Gastroesophageal sphincter (tissue), 3 donors: ENCODE results near the gene SLC35F3.

ENCODE experiments used
- POLR2A ChIP-seq, 2 donors: fragments of 450-650 bp; IDR thresholded peaks; one replicate each; pipeline ENCODE4 v1.6.1; 2017; ENCODE audit warnings: antibody characterized with exemption in 2 of 2, mild to moderate bottlenecking in 2 of 2, moderate library complexity in 1 of 2
- POLR2AphosphoS5 ChIP-seq: sonication (generic); formaldehyde crosslinking; IDR thresholded peaks from one replicate; pipeline ENCODE4 v1.6.1; 2017; ENCODE audit warnings: antibody characterized with exemption
- TF ChIP-seq, protein P1 (sequence below), 4 experiments: fragments of 200-600 bp in 2 of 4; fragments of 450-650 bp in 2 of 4; sonication (generic) in 1 of 4; IDR thresholded peaks; one replicate each; pipeline ENCODE4 v1.5.1; 2017 to 2019; ENCODE audit warnings: antibody characterized with exemption in 4 of 4, mild to moderate bottlenecking in 2 of 4, moderate library complexity in 2 of 4

DNA sequence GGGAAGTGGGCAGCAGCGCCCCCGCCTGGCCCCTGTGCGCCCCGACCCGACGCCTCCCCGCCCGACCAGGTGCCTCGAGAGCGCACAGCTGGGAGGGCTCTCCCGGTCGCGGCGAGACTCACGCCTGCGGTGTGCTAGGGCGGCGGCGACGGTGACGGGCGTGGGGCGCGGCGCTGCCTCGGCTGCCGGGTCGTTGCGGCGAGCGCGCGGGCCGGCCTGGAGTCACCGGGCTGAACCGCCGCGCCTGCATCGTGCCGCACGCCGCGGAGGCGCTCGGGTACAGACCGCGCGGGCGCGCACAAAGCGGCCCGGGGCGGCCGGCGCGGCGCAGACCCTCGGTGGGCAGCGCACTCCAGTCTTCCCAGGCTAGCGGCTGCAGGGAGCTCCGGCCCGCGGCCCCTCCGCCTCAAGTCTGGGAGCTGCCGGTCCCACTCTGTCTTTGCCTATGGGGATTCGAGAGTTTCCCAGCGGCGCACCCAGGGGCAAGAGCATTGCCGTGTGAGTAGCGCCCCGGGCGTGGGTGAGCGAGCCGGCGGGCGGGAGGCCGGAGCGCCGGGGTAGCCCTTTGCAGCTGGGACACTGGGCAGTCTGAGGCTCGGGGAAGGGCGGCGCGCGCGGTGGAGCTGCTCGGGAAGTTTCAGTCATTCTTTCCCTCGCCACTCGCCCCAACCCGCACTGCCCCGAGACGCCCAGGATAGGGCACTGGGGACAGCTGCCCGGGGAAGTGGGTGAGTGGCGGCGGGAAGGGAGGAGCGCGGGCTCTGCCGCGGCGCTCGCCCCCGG is at the start of gene SLC35F3:
- TF ChIP-seq, protein P1, sequence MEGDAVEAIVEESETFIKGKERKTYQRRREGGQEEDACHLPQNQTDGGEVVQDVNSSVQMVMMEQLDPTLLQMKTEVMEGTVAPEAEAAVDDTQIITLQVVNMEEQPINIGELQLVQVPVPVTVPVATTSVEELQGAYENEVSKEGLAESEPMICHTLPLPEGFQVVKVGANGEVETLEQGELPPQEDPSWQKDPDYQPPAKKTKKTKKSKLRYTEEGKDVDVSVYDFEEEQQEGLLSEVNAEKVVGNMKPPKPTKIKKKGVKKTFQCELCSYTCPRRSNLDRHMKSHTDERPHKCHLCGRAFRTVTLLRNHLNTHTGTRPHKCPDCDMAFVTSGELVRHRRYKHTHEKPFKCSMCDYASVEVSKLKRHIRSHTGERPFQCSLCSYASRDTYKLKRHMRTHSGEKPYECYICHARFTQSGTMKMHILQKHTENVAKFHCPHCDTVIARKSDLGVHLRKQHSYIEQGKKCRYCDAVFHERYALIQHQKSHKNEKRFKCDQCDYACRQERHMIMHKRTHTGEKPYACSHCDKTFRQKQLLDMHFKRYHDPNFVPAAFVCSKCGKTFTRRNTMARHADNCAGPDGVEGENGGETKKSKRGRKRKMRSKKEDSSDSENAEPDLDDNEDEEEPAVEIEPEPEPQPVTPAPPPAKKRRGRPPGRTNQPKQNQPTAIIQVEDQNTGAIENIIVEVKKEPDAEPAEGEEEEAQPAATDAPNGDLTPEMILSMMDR (IDR thresholded peaks at IDR 0.05), result no peak
- no peak for TF ChIP-seq POLR2AphosphoS5
- no peak for TF ChIP-seq POLR2A (IDR thresholded peaks at IDR 0.05)
